PC-9 (cell line): ENCODE data around the gene TRABD.

Experiments
- CTCF ChIP-seq: fragments of 200-600 bp; sonication (generic); conservative IDR thresholded peaks from 2 replicates; pipeline ENCODE4 v1.6.1; 2017; ENCODE audit warnings: mixed run types, antibody characterized with exemption, mild to moderate bottlenecking, moderate library complexity
- EZH2 ChIP-seq: fragments of 200-600 bp; sonication (generic); IDR thresholded peaks from 2 replicates; pipeline ENCODE4 v1.8.0; 2017; ENCODE audit warnings: antibody characterized with exemption, low read depth

- TF ChIP-seq CTCF, result no peak
- no peak for TF ChIP-seq EZH2
These were observed 1.2 kb downstream of the TRABD start for GRCh38 chr22:50186761-50187523.
